Measurements from ENCODE around the gene STRAP.

The STRAP gene

GRCh38 chr12:15882118-15882971 lies at the start of gene STRAP:
Gene STRAP (plus strand): TSS chr12:15882387. CDS start chr12:15882708, 321 bp downstream.
- peak within 1 kb of the TSS; percentile 19; the same call in 1 of the 2 replicates for H2AFZ ChIP-seq (ENCODE audit: low read length)
- peaks cover 34% of the 10 kb centered on the region; the same call in 1 of the 2 replicates for H3K36me3 ChIP-seq (ENCODE audit: insufficient read depth, low read length)
- H3K79me2 ChIP-seq (ENCODE audit: insufficient read depth, low read length) = peaks cover 50% of the 10 kb centered on the region
- H3K9ac ChIP-seq (ENCODE audit: low read length) = peak within 1 kb of the TSS; percentile 96
- no peaks in the 10 kb centered on the region for H3K9me3 ChIP-seq (ENCODE audit: low read length)
- peak within 1 kb of the TSS; percentile 100 for H3K4me2 ChIP-seq (ENCODE audit: low read length)
- H3F3A ChIP-seq (ENCODE audit: insufficient read depth, low read length) = no peaks in the 10 kb centered on the region
- peak within 1 kb of the TSS; percentile 96 for H3K4me3 ChIP-seq (ENCODE audit: low read depth, low read length, poor library complexity, severe bottlenecking)
- H3K27ac ChIP-seq (ENCODE audit: low read depth, low read length, poor library complexity, severe bottlenecking) = peak within 1 kb of the TSS; percentile 83
- no peaks in the 10 kb centered on the region; the same call in 1 of the 2 replicates for H4K20me1 ChIP-seq (ENCODE audit: insufficient read depth, low read length)
- H3K4me1 ChIP-seq (ENCODE audit: insufficient read depth, low read length, severe bottlenecking) = peaks cover 26% of the 10 kb centered on the region
- no peaks in the 10 kb centered on the region for H3K9me2 ChIP-seq (ENCODE audit: low read depth, low read length)
- no peaks in the 10 kb centered on the region for H3K27me3 ChIP-seq (ENCODE audit: insufficient read depth, low read length)
- TF ChIP-seq CTCF (IDR thresholded peaks at IDR 0.05; ENCODE audit: low read length) (no peak), EZH2 (IDR thresholded peaks at IDR 0.05; ENCODE audit: borderline replicate concordance, low read length) (no peak)

- H3K4me1 ChIP-seq (ENCODE audit: insufficient read depth, low read length, severe bottlenecking) = no peaks in the 10 kb centered on the region
- no peaks in the 10 kb centered on the region for H3K9me2 ChIP-seq (ENCODE audit: low read depth, low read length)
- TF ChIP-seq CTCF (IDR thresholded peaks at IDR 0.05; ENCODE audit: low read length) = no peak
- TF ChIP-seq EZH2 (IDR thresholded peaks at IDR 0.05; ENCODE audit: borderline replicate concordance, low read length) = no peak
- H3K27me3 ChIP-seq (ENCODE audit: insufficient read depth, low read length) = no peaks in the 10 kb centered on the region; the same call in 1 of the 2 replicates
- no peaks in the 10 kb centered on the region for H3F3A ChIP-seq (ENCODE audit: insufficient read depth, low read length)
- no peak overlapping the region for H2AFZ ChIP-seq (ENCODE audit: low read length)
- no peak overlapping the region for H3K4me2 ChIP-seq (ENCODE audit: low read length)
- H3K9me3 ChIP-seq (ENCODE audit: low read length) = no peaks in the 10 kb centered on the region
- H3K36me3 ChIP-seq (ENCODE audit: insufficient read depth, low read length) = no peaks in the 10 kb centered on the region
- no peak overlapping the region for H3K27ac ChIP-seq (ENCODE audit: low read depth, low read length, poor library complexity, severe bottlenecking)
- H3K4me3 ChIP-seq (ENCODE audit: low read depth, low read length, poor library complexity, severe bottlenecking) = no peak overlapping the region
- no peaks in the 10 kb centered on the region for H4K20me1 ChIP-seq (ENCODE audit: insufficient read depth, low read length)
- H3K79me2 ChIP-seq (ENCODE audit: insufficient read depth, low read length) = no peaks in the 10 kb centered on the region
- H3K9ac ChIP-seq (ENCODE audit: low read length) = no peak overlapping the region
These were observed 47.6 kb upstream of the STRAP start for GRCh38 chr12:15834575-15834974.

GRCh38 chr12:15837141-15837790 lies 44.9 kb upstream of the STRAP start:
- Histone ChIP-seq H3K36me3 (ENCODE audit: insufficient read depth, low read length) (no peaks in the 10 kb centered on the region), H3F3A (ENCODE audit: insufficient read depth, low read length) (no peaks in the 10 kb centered on the region), H3K4me3 (ENCODE audit: low read depth, low read length, poor library complexity, severe bottlenecking) (no peak overlapping the region), H3K9me2 (ENCODE audit: low read depth, low read length) (no peaks in the 10 kb centered on the region), H3K9ac (ENCODE audit: low read length) (no peak overlapping the region), H3K9me3 (ENCODE audit: low read length) (no peaks in the 10 kb centered on the region), H4K20me1 (ENCODE audit: insufficient read depth, low read length) (no peaks in the 10 kb centered on the region), H3K27ac (ENCODE audit: low read depth, low read length, poor library complexity, severe bottlenecking) (no peak overlapping the region), H3K4me2 (ENCODE audit: low read length) (no peak overlapping the region), H3K4me1 (ENCODE audit: insufficient read depth, low read length, severe bottlenecking) (no peaks in the 10 kb centered on the region), H3K79me2 (ENCODE audit: insufficient read depth, low read length) (no peaks in the 10 kb centered on the region), H2AFZ (ENCODE audit: low read length) (no peak overlapping the region), H3K27me3 (ENCODE audit: insufficient read depth, low read length) (no peaks in the 10 kb centered on the region; the same call in 1 of the 2 replicates)
- no peak for TF ChIP-seq EZH2 (IDR thresholded peaks at IDR 0.05; ENCODE audit: borderline replicate concordance, low read length)
- TF ChIP-seq CTCF (IDR thresholded peaks at IDR 0.05; ENCODE audit: low read length) = no peak
